Immature natural killer cell (primary cell): ENCODE results near the gene SYNPO. TPM values are rescaled to one million over a fixed set of nuclear protein-coding genes. Genes with fewer than 3 reads are reported as not detected.
A peak's percentile ranks its signal among the peaks of the same experiment; 100 is the strongest.

ENCODE experiments used
- DNase-seq, 3 donors: peaks; one replicate each; pipeline ENCODE4 v3.0.0; 2022; ENCODE audit warnings: mixed read lengths in 1 of 3
- H3K27ac Mint-ChIP-seq, 6 donors: one replicate each; pipeline ENCODE4 v1.8.0; 2020; ENCODE audit warnings: mixed read lengths in 6 of 6, mild to moderate bottlenecking in 5 of 6, inconsistent platforms in 4 of 6, moderate library complexity in 3 of 6
- H3K27me3 Mint-ChIP-seq, 3 donors: one replicate each; pipeline ENCODE4 v1.8.0; 2020 to 2021; ENCODE audit warnings: low read depth in 3 of 3, mild to moderate bottlenecking in 3 of 3, mixed read lengths in 3 of 3, moderate library complexity in 3 of 3, inconsistent platforms in 1 of 3
- H3K36me3 Mint-ChIP-seq, 3 donors: one replicate each; pipeline ENCODE4 v1.8.0; 2020; ENCODE audit warnings: mixed read lengths in 3 of 3, inconsistent platforms in 2 of 3, mild to moderate bottlenecking in 2 of 3
- H3K4me1 Mint-ChIP-seq, 2 donors: one replicate each; pipeline ENCODE4 v1.8.0; 2020; ENCODE audit warnings: inconsistent platforms in 2 of 2, mild to moderate bottlenecking in 2 of 2, mixed read lengths in 2 of 2, moderate library complexity in 1 of 2
- H3K4me3 Mint-ChIP-seq, 5 donors: one replicate each; pipeline ENCODE4 v1.8.0; 2020; ENCODE audit warnings: mild to moderate bottlenecking in 5 of 5, mixed read lengths in 5 of 5, inconsistent platforms in 3 of 5, moderate library complexity in 3 of 5
- H3K9me3 Mint-ChIP-seq, 6 donors: one replicate each; pipeline ENCODE4 v1.8.0; 2020; ENCODE audit warnings: mild to moderate bottlenecking in 6 of 6, mixed read lengths in 6 of 6, inconsistent platforms in 4 of 6, moderate library complexity in 3 of 6
- polyA plus RNA-seq, 3 donors: library from polyadenylated mRNA; unstranded; fragments of 300-500 nt; fragmentation: Illumina TruSeq; gene quantifications; one replicate each; pipeline ENCODE4 v1.2.3, GENCODE V29; 2021

SYNPO gene
- polyA plus RNA-seq, 3 donors from 2014 or later, result not detected

DNA sequence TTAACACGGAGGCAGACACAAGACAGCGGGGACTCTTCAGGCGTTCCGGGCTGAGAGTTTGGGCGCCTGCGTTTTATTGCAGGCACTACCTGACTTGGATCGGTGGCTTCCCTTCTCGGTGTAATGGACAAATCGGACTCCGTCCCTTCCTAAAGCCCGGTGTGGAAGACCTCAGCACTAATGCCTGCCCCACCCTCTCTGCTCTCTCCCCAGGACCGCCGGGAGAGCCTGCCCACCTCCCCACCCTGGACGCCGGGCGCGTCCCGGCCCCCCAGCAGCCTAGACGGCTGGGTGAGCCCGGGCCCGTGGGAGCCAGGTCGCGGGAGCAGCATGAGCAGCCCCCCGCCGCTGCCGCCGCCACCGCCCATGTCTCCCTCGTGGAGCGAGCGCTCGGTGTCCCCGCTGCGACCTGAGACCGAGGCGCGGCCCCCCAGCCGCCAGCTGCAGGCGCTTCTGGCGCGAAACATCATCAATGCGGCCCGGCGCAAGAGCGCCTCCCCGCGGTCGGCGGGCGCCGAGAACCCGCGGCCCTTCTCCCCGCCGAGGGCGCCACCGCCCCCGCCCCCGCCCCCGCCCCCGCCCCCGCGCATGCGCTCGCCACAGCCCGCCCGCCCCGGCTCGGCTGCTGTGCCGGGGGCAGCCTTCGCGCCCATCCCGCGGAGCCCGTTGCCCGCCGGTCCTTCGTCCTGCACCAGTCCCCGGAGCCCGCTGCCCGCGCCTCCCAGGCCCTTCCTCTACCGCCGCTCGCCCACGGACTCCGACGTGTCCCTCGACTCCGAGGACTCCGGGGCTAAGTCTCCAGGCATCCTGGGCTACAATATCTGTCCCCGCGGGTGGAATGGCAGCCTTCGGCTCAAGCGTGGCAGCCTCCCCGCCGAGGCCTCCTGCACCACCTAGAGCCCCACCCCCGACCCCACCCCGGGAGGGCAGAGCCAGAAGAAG, 16.0 kb downstream of the SYNPO start:
- H3K4me1 Mint-ChIP-seq, result peaks cover 6 to 14% of the 10 kb centered on the region in 2 donors
- H3K36me3 Mint-ChIP-seq, result no peaks in the 10 kb centered on the region
- H3K9me3 Mint-ChIP-seq, result no peaks in the 10 kb centered on the region
- peaks cover 0 to 5% (median 4%) of the 10 kb centered on the region in 3 donors for H3K27me3 Mint-ChIP-seq
- DNase-seq, result peak; percentile 77 to 84 (median 83)
- peak overlapping the region in 3 of 6 donors; percentile 32 to 87 (median 57) for H3K27ac Mint-ChIP-seq
- H3K4me3 Mint-ChIP-seq, result peak overlapping the region; percentile 79 to 88 (median 84)

DNA sequence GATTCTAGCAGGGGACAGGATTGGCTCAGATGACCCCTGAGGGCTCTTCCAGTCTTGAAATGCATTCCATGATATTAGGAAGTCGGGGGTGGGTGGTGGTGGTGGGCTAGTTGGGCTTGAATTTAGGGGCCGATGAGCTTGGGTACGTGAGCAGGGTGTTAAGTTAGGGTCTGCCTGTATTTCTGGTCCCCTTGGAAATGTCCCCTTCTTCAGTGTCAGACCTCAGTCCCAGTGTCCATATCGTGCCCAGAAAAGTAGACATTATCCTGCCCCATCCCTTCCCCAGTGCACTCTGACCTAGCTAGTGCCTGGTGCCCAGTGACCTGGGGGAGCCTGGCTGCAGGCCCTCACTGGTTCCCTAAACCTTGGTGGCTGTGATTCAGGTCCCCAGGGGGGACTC, 17.7 kb downstream of the SYNPO start:
- Mint-ChIP-seq H3K36me3 (no peaks in the 10 kb centered on the region), H3K4me1 (peaks cover 6 to 14% of the 10 kb centered on the region in 2 donors), H3K9me3 (no peaks in the 10 kb centered on the region), H3K27me3 (peaks cover 2 to 5% (median 4%) of the 10 kb centered on the region in 3 donors), H3K27ac (peak overlapping the region in 1 of 6 donors; percentile 17), H3K4me3 (peak overlapping the region; percentile 31 to 86 (median 81))
- no peak for DNase-seq

DNA sequence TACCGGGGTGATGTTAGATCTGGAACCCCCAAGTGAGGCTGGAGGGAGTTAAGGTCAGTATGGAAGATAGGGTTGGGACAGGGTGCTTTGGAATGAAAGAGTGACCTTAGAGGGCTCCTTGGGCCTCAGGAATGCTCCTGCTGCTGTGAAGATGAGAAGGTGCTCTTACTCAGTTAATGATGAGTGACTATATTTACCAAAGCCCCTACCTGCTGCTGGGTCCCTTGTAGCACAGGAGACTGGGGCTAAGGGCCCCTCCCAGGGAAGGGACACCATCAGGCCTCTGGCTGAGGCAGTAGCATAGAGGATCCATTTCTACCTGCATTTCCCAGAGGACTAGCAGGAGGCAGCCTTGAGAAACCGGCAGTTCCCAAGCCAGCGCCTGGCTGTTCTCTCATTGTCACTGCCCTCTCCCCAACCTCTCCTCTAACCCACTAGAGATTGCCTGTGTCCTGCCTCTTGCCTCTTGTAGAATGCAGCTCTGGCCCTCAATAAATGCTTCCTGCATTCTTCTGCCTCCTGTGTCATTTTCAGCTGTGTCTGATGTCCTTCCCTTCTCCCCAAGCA, 18.3 kb downstream of the SYNPO start:
- H3K4me3 Mint-ChIP-seq, result peak overlapping the region in 2 of 5 donors; percentile 1 to 26

DNA sequence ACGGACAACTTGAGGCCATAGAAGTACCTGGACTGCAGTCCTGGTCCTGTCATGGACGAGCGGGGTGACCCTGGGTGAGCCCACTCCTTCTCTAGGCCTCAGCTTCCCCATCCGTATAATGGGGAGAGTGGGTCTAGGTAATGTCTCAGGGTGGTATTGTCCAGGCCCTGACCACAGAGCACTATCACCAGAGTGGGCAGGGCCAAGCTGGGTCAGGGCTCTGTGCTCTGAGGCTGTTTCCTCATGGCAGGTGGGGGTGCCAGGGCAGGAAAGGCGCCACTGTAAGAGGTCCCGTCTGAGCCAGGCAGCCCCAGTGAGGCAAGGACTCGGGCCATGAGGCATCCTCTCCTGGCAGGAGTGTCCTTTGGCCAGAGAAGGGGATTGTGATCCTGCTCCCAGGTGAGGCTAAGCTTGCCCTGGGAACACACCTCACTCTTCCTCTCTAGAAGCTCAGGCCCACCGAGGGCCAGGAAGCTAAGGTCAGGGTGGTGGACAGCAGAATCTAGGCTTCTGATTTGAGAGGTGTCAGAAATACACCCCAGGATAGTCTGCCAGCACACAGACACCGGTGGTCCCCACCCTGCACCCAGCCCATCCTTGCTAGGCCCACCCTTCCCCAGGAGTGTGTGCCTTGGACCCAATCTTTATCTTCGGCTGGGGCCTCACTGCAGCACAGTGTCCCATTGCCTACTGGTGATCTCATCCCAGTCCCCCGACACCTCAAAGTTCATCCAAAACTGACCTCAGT, 19.1 kb downstream of the SYNPO start:
- H3K4me1 Mint-ChIP-seq, result peaks cover 6 to 11% of the 10 kb centered on the region in 2 donors
- H3K36me3 Mint-ChIP-seq, result no peaks in the 10 kb centered on the region
- H3K9me3 Mint-ChIP-seq, result no peaks in the 10 kb centered on the region
- peaks cover 2 to 5% (median 4%) of the 10 kb centered on the region in 3 donors for H3K27me3 Mint-ChIP-seq
- H3K27ac Mint-ChIP-seq, result peak overlapping the region in 1 of 6 donors; percentile 43
- no peak overlapping the region for H3K4me3 Mint-ChIP-seq
- DNase-seq, result no peak

More for the DNA sequence above, 18.3 kb downstream of the SYNPO start:
- no peaks in the 10 kb centered on the region for H3K36me3 Mint-ChIP-seq
- no peaks in the 10 kb centered on the region for H3K9me3 Mint-ChIP-seq
- H3K27me3 Mint-ChIP-seq, result peaks cover 2 to 5% (median 4%) of the 10 kb centered on the region in 3 donors
- DNase-seq, result no peak
- peak overlapping the region in 1 of 6 donors; percentile 51 for H3K27ac Mint-ChIP-seq
- H3K4me1 Mint-ChIP-seq, result peaks cover 6 to 14% of the 10 kb centered on the region in 2 donors

DNA sequence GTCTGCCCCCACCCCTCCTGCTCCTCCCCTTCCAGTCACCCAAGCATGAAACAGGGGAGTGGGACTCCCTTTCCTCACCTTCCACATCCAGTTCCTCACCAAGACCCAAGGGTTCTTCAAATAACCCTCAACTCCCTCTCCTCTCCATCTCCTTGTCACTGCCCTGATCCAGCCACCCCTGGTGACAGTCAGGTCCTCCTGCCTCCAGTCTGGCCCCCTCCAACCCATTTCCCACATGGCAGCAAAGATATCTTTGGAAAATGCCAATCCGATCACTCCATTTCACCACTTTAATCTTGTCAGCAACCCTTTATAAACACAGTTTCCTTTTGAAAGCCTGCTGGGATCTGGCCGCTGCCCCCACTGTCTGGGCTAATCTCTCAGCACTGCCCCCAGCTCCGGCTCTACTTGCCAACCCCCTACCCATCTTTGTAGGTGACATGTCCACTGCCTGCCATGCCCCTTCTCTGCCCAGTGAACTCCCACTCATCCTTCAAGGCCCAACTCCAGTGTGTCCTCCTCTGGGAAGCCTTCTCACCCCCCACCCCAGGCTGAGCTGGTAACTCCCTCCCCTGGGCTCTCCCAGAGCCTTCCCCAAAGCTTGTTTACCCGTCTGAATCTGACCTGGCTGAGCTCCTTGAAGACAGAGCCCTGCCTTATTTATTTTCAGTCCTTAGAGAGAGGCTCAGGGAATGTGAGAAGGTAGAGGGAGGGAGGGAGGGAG, 19.8 kb downstream of the SYNPO start:
- no peak overlapping the region for H3K4me3 Mint-ChIP-seq
- peaks cover 4 to 7% (median 4%) of the 10 kb centered on the region in 3 donors for H3K27me3 Mint-ChIP-seq
- H3K36me3 Mint-ChIP-seq, result no peaks in the 10 kb centered on the region
- DNase-seq, result no peak
- no peaks in the 10 kb centered on the region for H3K9me3 Mint-ChIP-seq
- no peak overlapping the region for H3K27ac Mint-ChIP-seq
- H3K4me1 Mint-ChIP-seq, result peaks cover 6 to 11% of the 10 kb centered on the region in 2 donors

DNA sequence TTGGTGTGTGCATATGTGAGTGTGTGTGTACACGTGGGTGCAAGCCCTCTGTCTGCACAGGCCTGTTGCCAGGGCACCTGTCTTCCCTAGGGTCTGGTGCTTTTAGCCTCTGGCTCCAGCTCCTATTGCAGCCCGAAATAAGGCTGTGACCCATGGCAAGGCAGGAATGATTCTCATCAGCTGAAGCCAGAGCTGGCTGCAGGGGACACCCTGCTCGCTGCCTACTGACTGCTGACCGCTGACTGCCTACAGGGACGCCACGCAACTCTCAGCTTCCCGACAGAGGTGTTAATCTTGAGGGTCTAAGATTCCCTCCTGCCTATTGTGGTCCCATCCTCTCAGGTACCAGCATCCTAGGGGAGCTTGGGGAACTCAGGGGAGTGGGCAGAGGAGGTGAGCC, 20.6 kb downstream of the SYNPO start, which contains the start of gene MYOZ3:
Gene MYOZ3, plus strand, starts transcription at position 166 of the 400 bp plus-strand sequence. CDS start 1,691 bp downstream, outside the sequence.
- H3K36me3 Mint-ChIP-seq, result no peaks in the 10 kb centered on the region
- no peaks in the 10 kb centered on the region for H3K9me3 Mint-ChIP-seq
- no peak within 1 kb of the TSS for H3K27ac Mint-ChIP-seq
- peaks cover 4 to 7% (median 4%) of the 10 kb centered on the region in 3 donors for H3K27me3 Mint-ChIP-seq
- no peak within 1 kb of the TSS for H3K4me3 Mint-ChIP-seq
- peaks cover 1 to 8% of the 10 kb centered on the region in 2 donors for H3K4me1 Mint-ChIP-seq
- DNase-seq, result no peak

DNA sequence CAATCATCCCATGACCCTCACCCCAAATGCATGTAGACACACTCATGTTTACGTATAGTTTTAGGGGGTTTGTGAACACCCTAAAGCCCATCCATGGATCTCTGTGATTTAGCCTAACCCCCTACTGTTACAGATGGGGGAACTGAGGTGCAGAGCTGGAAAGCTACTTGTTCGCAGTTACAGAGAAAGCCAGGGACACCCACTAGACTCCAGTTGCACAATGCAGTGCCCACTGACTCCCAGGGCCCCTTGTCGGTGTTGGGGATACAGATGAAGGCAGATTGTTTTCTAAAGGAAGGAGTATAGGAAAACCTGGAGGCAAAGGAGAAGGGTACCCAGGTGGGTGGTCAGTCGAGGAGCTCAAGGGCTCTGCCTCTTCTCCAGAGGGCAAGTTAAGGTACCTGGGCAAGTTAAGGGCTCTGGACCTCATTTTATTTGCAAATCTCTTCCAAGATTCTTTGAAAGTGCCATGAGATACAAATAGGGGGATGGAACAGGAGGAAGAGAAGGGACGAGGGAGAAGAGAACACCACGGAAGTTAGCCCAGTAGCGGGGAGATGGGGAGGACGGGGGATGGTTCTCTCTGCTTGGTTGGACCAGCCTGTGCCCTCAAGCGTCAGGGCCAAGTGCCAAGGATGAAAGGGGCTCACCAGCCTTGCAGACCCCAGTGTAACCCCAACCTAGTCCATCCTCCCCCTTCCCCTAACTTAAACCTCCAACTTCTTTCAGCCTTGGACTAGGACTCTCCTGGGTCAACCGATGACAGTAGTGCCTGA, 21.5 kb downstream of the SYNPO start:
- Mint-ChIP-seq H3K4me1 (peaks cover 0 to 8% of the 10 kb centered on the region in 2 donors), H3K27me3 (peaks cover 4 to 7% (median 4%) of the 10 kb centered on the region in 3 donors), H3K27ac (no peak overlapping the region), H3K36me3 (no peaks in the 10 kb centered on the region), H3K9me3 (no peaks in the 10 kb centered on the region), H3K4me3 (no peak overlapping the region)
- no peak for DNase-seq

DNA sequence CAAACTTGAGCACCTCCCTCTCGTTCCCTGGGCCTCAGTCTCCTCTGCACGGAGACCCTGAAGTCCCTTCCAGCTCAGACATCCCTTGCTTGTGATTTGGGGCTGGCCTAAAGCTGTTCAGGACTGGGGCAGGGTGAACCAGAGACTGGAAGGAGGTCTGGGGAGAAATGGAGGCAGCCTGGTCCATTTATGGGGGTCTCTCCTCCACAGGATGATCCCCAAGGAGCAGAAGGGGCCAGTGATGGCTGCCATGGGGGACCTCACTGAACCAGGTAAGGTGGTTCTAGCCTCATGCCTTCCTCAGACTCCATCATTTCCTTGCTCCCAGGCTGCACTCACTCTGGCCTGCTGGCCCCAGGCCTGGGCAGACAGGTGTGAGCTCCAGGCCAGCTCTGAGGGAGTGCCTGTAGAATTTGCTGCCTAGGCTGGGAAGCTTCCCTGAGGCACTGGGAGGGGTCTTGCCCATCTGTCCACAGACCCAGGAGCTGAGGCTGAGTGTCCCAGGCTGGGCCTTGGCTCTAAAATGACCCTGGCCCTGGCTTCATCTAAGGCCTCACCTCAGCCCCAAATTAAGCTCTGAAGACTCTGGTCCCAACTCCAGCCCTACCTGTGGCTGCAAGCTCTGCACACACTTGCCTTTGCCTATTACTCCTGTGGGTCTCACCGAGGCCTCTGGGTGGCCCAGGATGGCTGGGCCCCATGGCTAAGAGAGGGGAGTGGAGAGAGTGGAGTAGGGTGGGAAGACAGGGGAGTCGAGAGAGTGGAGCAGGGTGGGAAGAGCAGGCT, 22.5 kb downstream of the SYNPO start:
- H3K36me3 Mint-ChIP-seq, result no peaks in the 10 kb centered on the region
- no peak overlapping the region for H3K27ac Mint-ChIP-seq
- peaks cover 0 to 4% (median 3%) of the 10 kb centered on the region in 3 donors for H3K27me3 Mint-ChIP-seq
- H3K9me3 Mint-ChIP-seq, result no peaks in the 10 kb centered on the region
- no peak overlapping the region for H3K4me3 Mint-ChIP-seq
- H3K4me1 Mint-ChIP-seq, result no peaks in the 10 kb centered on the region
- no peak for DNase-seq

DNA sequence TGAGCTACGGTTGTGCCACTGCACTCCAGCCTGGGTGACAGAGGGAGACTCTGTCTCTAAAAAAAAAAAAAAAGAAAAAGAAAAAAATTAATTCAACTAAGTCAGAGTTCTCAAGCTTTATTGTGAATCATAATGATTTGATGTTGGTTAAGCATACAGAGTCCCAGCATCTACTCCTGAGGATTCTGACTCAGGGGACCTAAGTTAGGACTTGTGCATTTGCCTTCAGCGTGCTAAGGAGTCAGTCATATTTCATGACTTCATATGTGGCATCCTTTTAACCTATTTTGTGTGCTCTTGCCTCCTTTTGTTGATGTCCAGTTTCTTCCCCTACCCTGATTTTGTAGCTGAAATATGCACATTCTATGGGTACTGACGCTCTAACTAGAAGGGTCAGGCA, 23.5 kb downstream of the SYNPO start:
- H3K4me1 Mint-ChIP-seq, result no peaks in the 10 kb centered on the region
- H3K27ac Mint-ChIP-seq, result no peak overlapping the region
- H3K36me3 Mint-ChIP-seq, result no peaks in the 10 kb centered on the region
- no peak for DNase-seq
- H3K4me3 Mint-ChIP-seq, result no peak overlapping the region
- peaks cover 0 to 4% (median 3%) of the 10 kb centered on the region in 3 donors for H3K27me3 Mint-ChIP-seq
- no peaks in the 10 kb centered on the region for H3K9me3 Mint-ChIP-seq

DNA sequence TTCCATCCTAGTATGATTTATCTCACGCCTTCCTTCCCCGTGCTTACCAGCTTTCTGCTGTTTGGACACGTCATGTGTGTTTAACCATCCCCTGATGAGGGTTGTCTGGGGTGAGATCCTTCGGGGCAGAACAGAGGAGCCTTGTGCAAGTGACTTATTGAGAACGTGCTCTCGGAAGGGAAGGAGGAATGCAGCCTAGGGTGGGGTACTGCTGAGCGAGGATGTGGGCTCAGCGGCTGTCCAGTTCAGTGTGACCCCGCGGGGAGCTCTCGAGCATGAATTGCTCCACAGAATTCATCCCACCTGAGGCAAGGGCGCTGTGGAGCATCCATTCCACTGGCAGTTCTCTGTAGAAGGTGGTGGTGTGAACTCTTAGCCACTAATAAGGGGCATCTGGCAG, 24.6 kb downstream of the SYNPO start:
- no peak for DNase-seq
- no peaks in the 10 kb centered on the region for H3K36me3 Mint-ChIP-seq
- peaks cover 0 to 4% (median 3%) of the 10 kb centered on the region in 3 donors for H3K27me3 Mint-ChIP-seq
- H3K4me1 Mint-ChIP-seq, result no peaks in the 10 kb centered on the region
- no peaks in the 10 kb centered on the region for H3K9me3 Mint-ChIP-seq
- no peak overlapping the region for H3K4me3 Mint-ChIP-seq
- no peak overlapping the region for H3K27ac Mint-ChIP-seq

DNA sequence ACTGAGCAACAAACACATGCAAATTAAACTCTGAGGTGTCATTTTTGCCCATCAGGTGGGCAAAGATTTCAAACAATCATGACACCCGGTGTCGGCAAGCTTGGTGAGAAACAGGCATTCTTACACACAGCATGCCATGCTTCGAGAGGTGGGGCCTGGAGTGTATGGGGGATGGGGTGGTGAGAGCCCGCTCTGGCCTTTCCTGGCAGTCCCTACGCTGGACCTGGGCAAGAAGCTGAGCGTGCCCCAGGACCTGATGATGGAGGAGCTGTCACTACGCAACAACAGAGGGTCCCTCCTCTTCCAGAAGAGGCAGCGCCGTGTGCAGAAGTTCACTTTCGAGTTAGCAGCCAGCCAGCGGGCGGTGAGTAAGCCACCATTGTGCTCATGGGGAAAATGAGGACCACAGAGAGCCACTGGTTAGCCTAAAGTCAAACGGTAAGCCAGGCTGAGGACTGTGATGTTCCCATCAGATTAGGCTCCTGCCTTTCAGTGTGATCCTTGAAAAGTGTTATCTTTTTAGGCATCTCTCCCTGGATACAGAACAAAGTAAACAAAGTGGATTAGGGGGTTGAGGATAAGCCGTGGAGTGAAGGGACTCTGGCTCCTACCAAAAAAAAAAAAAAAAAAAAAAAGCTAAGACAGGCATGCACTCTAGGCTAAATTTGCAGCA, 30.0 kb downstream of the SYNPO start:
- Mint-ChIP-seq H3K9me3 (no peaks in the 10 kb centered on the region), H3K4me3 (peak overlapping the region; percentile 37 to 69 (median 63)), H3K36me3 (no peaks in the 10 kb centered on the region), H3K27ac (no peak overlapping the region), H3K4me1 (peaks cover 6 to 16% of the 10 kb centered on the region in 2 donors), H3K27me3 (peaks cover 0 to 12% (median 3%) of the 10 kb centered on the region in 3 donors)
- DNase-seq, result no peak
